ENCODE measurements around the gene MT1B.
"Not testable (repeated sequence)": the region's sequence is repeated elsewhere in the genome, so short reads cannot be mapped to it uniquely, and the experiment has no call there.

MT1B gene

GRCh38 chr16:56621665-56622445, 29.8 kb upstream of the MT1B start:
- not testable (repeated sequence) for DNase-seq

- DNase-seq = not testable (repeated sequence)
Measured at GRCh38 chr16:56623184-56623583, 28.5 kb upstream of the MT1B start.

- no peak for DNase-seq
Measured at GRCh38 chr16:56623637-56624036, 28.0 kb upstream of the MT1B start.

GRCh38 chr16:56625140-56625942, 26.3 kb upstream of the MT1B start, which contains the start of gene MT1E:
MT1E (plus strand) TSS chr16:56625781; CDS start chr16:56625852, 71 bp downstream.
- DNase-seq = no peak

GRCh38 chr16:56625943-56626654, 25.6 kb upstream of the MT1B start:
- DNase-seq = no peak

- no peak for DNase-seq
Measured at GRCh38 chr16:56626685-56627084, 25.0 kb upstream of the MT1B start.

- DNase-seq = no peak
Measured at GRCh38 chr16:56628486-56629350, 23.0 kb upstream of the MT1B start.

- no peak for DNase-seq
Measured at GRCh38 chr16:56629531-56629930, 22.2 kb upstream of the MT1B start.

GRCh38 chr16:56630134-56630533, 21.6 kb upstream of the MT1B start:
- no peak for DNase-seq

GRCh38 chr16:56631197-56631596, 20.5 kb upstream of the MT1B start:
- no peak for DNase-seq

GRCh38 chr16:56631832-56632155, 19.9 kb upstream of the MT1B start:
- DNase-seq = no peak

GRCh38 chr16:56632156-56632847, 19.4 kb upstream of the MT1B start, which contains the start of gene MT1M:
MT1M (plus strand) TSS chr16:56632659; CDS start chr16:56632732, 73 bp downstream.
- DNase-seq = no peak

GRCh38 chr16:56632848-56633365, 18.8 kb upstream of the MT1B start:
- no peak for DNase-seq

GRCh38 chr16:56633535-56633934, 18.2 kb upstream of the MT1B start:
- no peak for DNase-seq

GRCh38 chr16:56634715-56635440, 16.8 kb upstream of the MT1B start:
- DNase-seq = no peak

- DNase-seq = no peak
Measured at GRCh38 chr16:56635441-56635967, 16.2 kb upstream of the MT1B start.

- DNase-seq = no peak
Measured at GRCh38 chr16:56636616-56637413, 14.9 kb upstream of the MT1B start.

GRCh38 chr16:56637814-56638750, 13.6 kb upstream of the MT1B start, which contains the start of gene MT1A:
MT1A (plus strand) TSS chr16:56638666; CDS start chr16:56638739, 73 bp downstream.
- DNase-seq = no peak
